Endothelial cell of umbilical vein (primary cell): ENCODE results near the gene GPD2.

Experiments used
- CTCF ChIP-seq, 2 donors: IDR thresholded peaks; 1 replicate in 1 of 2; 2 replicates in 1 of 2; pipeline ENCODE4 v1.5.1; 2011; ENCODE audit warnings: low read length in 2 of 2, mild to moderate bottlenecking in 2 of 2, moderate library complexity in 2 of 2, control low read depth in 1 of 2, inconsistent platforms in 1 of 2, low read depth in 1 of 2; ENCODE audit not compliant: insufficient read depth in 1 of 2; ENCODE audit errors: extremely low read depth in 1 of 2
- POLR2A ChIP-seq: IDR thresholded peaks from 2 replicates; pipeline ENCODE4 v1.6.1; 2012; ENCODE audit warnings: low read depth, mild to moderate bottlenecking, control low read depth, low read length
- POLR2AphosphoS5 ChIP-seq: IDR thresholded peaks from 2 replicates; pipeline ENCODE4 v1.6.1; 2012; ENCODE audit warnings: low read depth, mild to moderate bottlenecking, control low read depth, low read length, moderate library complexity; ENCODE audit not compliant: insufficient read depth

- TF ChIP-seq CTCF (IDR thresholded peaks at IDR 0.05; ENCODE audit: extremely low read depth in 1 of 2, insufficient read depth in 1 of 2, low read depth in 1 of 2, low read length in 2 of 2), result no peak
- no peak for TF ChIP-seq POLR2A
- TF ChIP-seq POLR2AphosphoS5, result no peak
These were observed 96.8 kb downstream of the GPD2 start for GRCh38 chr2:156532989-156533388.
